Mucosa of rectum (tissue), 2 donors: ENCODE results near the gene PPP1R15A.

Experiments used
- H3K27ac ChIP-seq, 2 donors: one replicate each; pipeline ENCODE4 v1.7.0; 2013; ENCODE audit warnings: inconsistent platforms in 2 of 2, low read depth in 2 of 2, low read length in 2 of 2
- H3K27me3 ChIP-seq, 2 donors: one replicate each; pipeline ENCODE4 v1.7.0; 2013; ENCODE audit warnings: low read length in 2 of 2; ENCODE audit not compliant: control insufficient read depth in 2 of 2, insufficient read depth in 2 of 2
- H3K36me3 ChIP-seq, 2 donors: one replicate each; pipeline ENCODE4 v1.7.0; 2013; ENCODE audit warnings: low read length in 2 of 2; ENCODE audit not compliant: control insufficient read depth in 2 of 2, insufficient read depth in 2 of 2
- H3K4me1 ChIP-seq, 2 donors: one replicate each; pipeline ENCODE4 v1.7.0; 2013; ENCODE audit warnings: low read length in 2 of 2, mild to moderate bottlenecking in 1 of 2; ENCODE audit not compliant: control insufficient read depth in 2 of 2, insufficient read depth in 2 of 2
- H3K4me3 ChIP-seq, 2 donors: one replicate each; pipeline ENCODE4 v1.7.0; 2013; ENCODE audit warnings: low read length in 2 of 2
- H3K9ac ChIP-seq, 2 donors: one replicate each; pipeline ENCODE4 v1.7.0; 2013; ENCODE audit warnings: low read length in 2 of 2, low read depth in 1 of 2, mild to moderate bottlenecking in 1 of 2
- H3K9me3 ChIP-seq, 2 donors: one replicate each; pipeline ENCODE4 v1.7.0; 2013; ENCODE audit warnings: low read length in 2 of 2; ENCODE audit not compliant: control insufficient read depth in 2 of 2
- donor health status: healthy.
- donor health status: Normal muscosa, but diverticular disease.

PPP1R15A gene

GRCh38 chr19:48858984-48859710 is 13.1 kb upstream of the PPP1R15A start:
- Histone ChIP-seq H3K36me3 (no peaks in the 10 kb centered on the region), H3K9ac (no peak overlapping the region), H3K4me1 (no peaks in the 10 kb centered on the region), H3K27ac (no peak overlapping the region), H3K27me3 (no peaks in the 10 kb centered on the region), H3K4me3 (peak overlapping the region in 1 of 2 donors; percentile 48), H3K9me3 (no peaks in the 10 kb centered on the region)

- Histone ChIP-seq H3K27me3 (no peaks in the 10 kb centered on the region), H3K36me3 (no peaks in the 10 kb centered on the region), H3K27ac (no peak overlapping the region), H3K9me3 (no peaks in the 10 kb centered on the region), H3K4me1 (no peaks in the 10 kb centered on the region), H3K4me3 (no peak overlapping the region), H3K9ac (no peak overlapping the region)
Observed at GRCh38 chr19:48859711-48860572, 12.3 kb upstream of the PPP1R15A start.

GRCh38 chr19:48861313-48861712 is 10.9 kb upstream of the PPP1R15A start:
- no peak overlapping the region for H3K9ac ChIP-seq
- no peaks in the 10 kb centered on the region for H3K4me1 ChIP-seq
- H3K27ac ChIP-seq, result no peak overlapping the region
- H3K27me3 ChIP-seq, result no peaks in the 10 kb centered on the region
- H3K4me3 ChIP-seq, result no peak overlapping the region
- no peaks in the 10 kb centered on the region for H3K9me3 ChIP-seq
- H3K36me3 ChIP-seq, result no peaks in the 10 kb centered on the region

- no peak overlapping the region for H3K9ac ChIP-seq
Observed at GRCh38 chr19:48862827-48863226, 9.4 kb upstream of the PPP1R15A start.

GRCh38 chr19:48866692-48867091 is 5.5 kb upstream of the PPP1R15A start:
- Histone ChIP-seq H3K27me3 (no peaks in the 10 kb centered on the region), H3K9me3 (no peaks in the 10 kb centered on the region), H3K9ac (no peak overlapping the region), H3K27ac (no peak overlapping the region), H3K4me3 (peak overlapping the region in 1 of 2 donors; percentile 5), H3K36me3 (no peaks in the 10 kb centered on the region), H3K4me1 (peaks cover 16 to 20% of the 10 kb centered on the region in 2 donors)

More at GRCh38 chr19:48862827-48863226, 9.4 kb upstream of the PPP1R15A start:
- Histone ChIP-seq H3K9me3 (no peaks in the 10 kb centered on the region), H3K27me3 (no peaks in the 10 kb centered on the region), H3K27ac (no peak overlapping the region), H3K36me3 (no peaks in the 10 kb centered on the region), H3K4me3 (no peak overlapping the region), H3K4me1 (peaks cover 9 to 11% of the 10 kb centered on the region in 2 donors)

- Histone ChIP-seq H3K36me3 (no peaks in the 10 kb centered on the region), H3K9me3 (no peaks in the 10 kb centered on the region), H3K4me3 (peak overlapping the region; percentile 41 to 49), H3K27me3 (no peaks in the 10 kb centered on the region), H3K4me1 (peaks cover 16 to 20% of the 10 kb centered on the region in 2 donors), H3K27ac (peak overlapping the region in 1 of 2 donors; percentile 61), H3K9ac (peak overlapping the region in 1 of 2 donors; percentile 24)
Observed at GRCh38 chr19:48867123-48867745, 5.0 kb upstream of the PPP1R15A start.

GRCh38 chr19:48867746-48868113 is 4.5 kb upstream of the PPP1R15A start:
- peak overlapping the region; percentile 43 to 44 for H3K9ac ChIP-seq
- peak overlapping the region; percentile 41 to 49 for H3K4me3 ChIP-seq
- no peaks in the 10 kb centered on the region for H3K9me3 ChIP-seq
- H3K27ac ChIP-seq, result peak overlapping the region; percentile 48 to 61
- H3K36me3 ChIP-seq, result no peaks in the 10 kb centered on the region
- peaks cover 16 to 20% of the 10 kb centered on the region in 2 donors for H3K4me1 ChIP-seq
- no peaks in the 10 kb centered on the region for H3K27me3 ChIP-seq

GRCh38 chr19:48868114-48868886 is 3.9 kb upstream of the PPP1R15A start, which contains the start of gene PLEKHA4:
PLEKHA4 (minus strand) TSS chr19:48868617; CDS start chr19:48867620, 997 bp downstream.
- H3K36me3 ChIP-seq, result peaks cover 0 to under 1% of the 10 kb centered on the region in 2 donors
- peak within 1 kb of the TSS; percentile 48 to 61 for H3K27ac ChIP-seq
- H3K4me1 ChIP-seq, result peaks cover 19 to 24% of the 10 kb centered on the region in 2 donors
- H3K4me3 ChIP-seq, result peak within 1 kb of the TSS; percentile 41 to 49
- no peaks in the 10 kb centered on the region for H3K27me3 ChIP-seq
- H3K9ac ChIP-seq, result peak within 1 kb of the TSS; percentile 43 to 44
- H3K9me3 ChIP-seq, result no peaks in the 10 kb centered on the region

- Histone ChIP-seq H3K27ac (no peak overlapping the region), H3K27me3 (no peaks in the 10 kb centered on the region), H3K4me3 (no peak overlapping the region), H3K9me3 (no peaks in the 10 kb centered on the region), H3K9ac (no peak overlapping the region), H3K4me1 (peaks cover 33 to 39% of the 10 kb centered on the region in 2 donors), H3K36me3 (peaks cover 13 to 14% of the 10 kb centered on the region in 2 donors)
Observed at GRCh38 chr19:48870048-48870447, 2.2 kb upstream of the PPP1R15A start.
